ENCODE data around the gene ATP5MK. TPM values are rescaled to one million over a fixed set of nuclear protein-coding genes. Genes with fewer than 3 reads are reported as not detected.
"Not testable (repeated sequence)": the region's sequence is repeated elsewhere in the genome, so short reads cannot be mapped to it uniquely, and the experiment has no call there.

Gene ATP5MK
- polyA plus RNA-seq, 4 donors = 255 to 1,935 (median 1,031) TPM

- Histone ChIP-seq H3K9me3 (ENCODE audit: control insufficient read depth in 2 of 2, insufficient read depth in 1 of 2, low read depth in 1 of 2, low read length in 1 of 2) (no peaks in the 10 kb centered on the region), H3K27me3 (ENCODE audit: control insufficient read depth in 3 of 3, insufficient read depth in 3 of 3, low read length in 3 of 3) (no peaks in the 10 kb centered on the region), H3K27ac (ENCODE audit: low read depth in 1 of 3, low read length in 2 of 3) (no peak overlapping the region), H3K36me3 (ENCODE audit: control insufficient read depth in 3 of 3, insufficient read depth in 2 of 3, low read depth in 1 of 3, low read length in 3 of 3) (no peaks in the 10 kb centered on the region), H3K4me3 (ENCODE audit: low read depth in 1 of 3, low read length in 3 of 3) (no peak overlapping the region), H3K4me1 (ENCODE audit: control insufficient read depth in 3 of 3, insufficient read depth in 2 of 3, low read depth in 1 of 3, low read length in 2 of 3) (no peaks in the 10 kb centered on the region)
- no peak for DNase-seq
- FAIRE-seq = no peak
- WGBS, 3 donors = 82 to 86% (median 84%) methylated on average over 5 of the region's 5 CpGs
These were observed 40.2 kb downstream of the ATP5MK start for GRCh38 chr10:103355906-103356599.

- not testable (repeated sequence) for H3K36me3 ChIP-seq (ENCODE audit: control insufficient read depth in 3 of 3, insufficient read depth in 2 of 3, low read depth in 1 of 3, low read length in 3 of 3); H3K9me3 ChIP-seq (ENCODE audit: control insufficient read depth in 2 of 2, insufficient read depth in 1 of 2, low read depth in 1 of 2, low read length in 1 of 2); DNase-seq; H3K4me1 ChIP-seq (ENCODE audit: control insufficient read depth in 3 of 3, insufficient read depth in 2 of 3, low read depth in 1 of 3, low read length in 2 of 3); H3K27me3 ChIP-seq (ENCODE audit: control insufficient read depth in 3 of 3, insufficient read depth in 3 of 3, low read length in 3 of 3); H3K4me3 ChIP-seq (ENCODE audit: low read depth in 1 of 3, low read length in 3 of 3); FAIRE-seq; H3K27ac ChIP-seq (ENCODE audit: low read depth in 1 of 3, low read length in 2 of 3)
- 94 to 98% (median 95%) methylated on average over 3 to 4 of the region's 4 CpGs for WGBS, 3 donors
These were observed 41.7 kb downstream of the ATP5MK start for GRCh38 chr10:103354567-103354966.

- Histone ChIP-seq H3K4me3 (ENCODE audit: low read depth in 1 of 3, low read length in 3 of 3) (no peak overlapping the region), H3K27ac (ENCODE audit: low read depth in 1 of 3, low read length in 2 of 3) (no peak overlapping the region), H3K4me1 (ENCODE audit: control insufficient read depth in 3 of 3, insufficient read depth in 2 of 3, low read depth in 1 of 3, low read length in 2 of 3) (peaks cover 0 to 6% (median 0%) of the 10 kb centered on the region in 3 donors), H3K27me3 (ENCODE audit: control insufficient read depth in 3 of 3, insufficient read depth in 3 of 3, low read length in 3 of 3) (no peaks in the 10 kb centered on the region), H3K36me3 (ENCODE audit: control insufficient read depth in 3 of 3, insufficient read depth in 2 of 3, low read depth in 1 of 3, low read length in 3 of 3) (peaks cover 0 to 2% (median 0%) of the 10 kb centered on the region in 3 donors), H3K9me3 (ENCODE audit: control insufficient read depth in 2 of 2, insufficient read depth in 1 of 2, low read depth in 1 of 2, low read length in 1 of 2) (no peaks in the 10 kb centered on the region)
- 39 to 54% (median 54%) methylated on average over 2 of the region's 2 CpGs for WGBS, 3 donors
- DNase-seq = peak in 1 of 2 donors; percentile 1
- no peak for FAIRE-seq
These were observed 43.0 kb downstream of the ATP5MK start for GRCh38 chr10:103353281-103353680.

- DNase-seq = peak; percentile 73 to 91
- peaks cover 0 to 7% (median 4%) of the 10 kb centered on the region in 3 donors for H3K36me3 ChIP-seq (ENCODE audit: control insufficient read depth in 3 of 3, insufficient read depth in 2 of 3, low read depth in 1 of 3, low read length in 3 of 3)
- WGBS, 3 donors = 0% methylated on average over 67 to 82 of the region's 82 CpGs
- no peaks in the 10 kb centered on the region for H3K9me3 ChIP-seq (ENCODE audit: control insufficient read depth in 2 of 2, insufficient read depth in 1 of 2, low read depth in 1 of 2, low read length in 1 of 2)
- H3K4me3 ChIP-seq (ENCODE audit: low read depth in 1 of 3, low read length in 3 of 3) = peak within 1 kb of the TSS; percentile 64 to 85 (median 83)
- FAIRE-seq = no peak
- peaks cover 0 to 6% (median 0%) of the 10 kb centered on the region in 3 donors for H3K4me1 ChIP-seq (ENCODE audit: control insufficient read depth in 3 of 3, insufficient read depth in 2 of 3, low read depth in 1 of 3, low read length in 2 of 3)
- peak within 1 kb of the TSS; percentile 6 to 79 (median 68) for H3K27ac ChIP-seq (ENCODE audit: low read depth in 1 of 3, low read length in 2 of 3)
- no peaks in the 10 kb centered on the region for H3K27me3 ChIP-seq (ENCODE audit: control insufficient read depth in 3 of 3, insufficient read depth in 3 of 3, low read length in 3 of 3)
These were observed 45.6 kb downstream of the ATP5MK start, which contains the start of gene PCGF6 for GRCh38 chr10:103350517-103351260. TSS of gene PCGF6 (minus strand) at chr10:103351140. CDS start at chr10:103351066, 74 bp downstream.

- peaks cover 0 to 12% (median 5%) of the 10 kb centered on the region in 3 donors for H3K36me3 ChIP-seq (ENCODE audit: control insufficient read depth in 3 of 3, insufficient read depth in 2 of 3, low read depth in 1 of 3, low read length in 3 of 3)
- H3K27ac ChIP-seq (ENCODE audit: low read depth in 1 of 3, low read length in 2 of 3) = peak overlapping the region in 2 of 3 donors; percentile 68 to 79
- no peaks in the 10 kb centered on the region for H3K27me3 ChIP-seq (ENCODE audit: control insufficient read depth in 3 of 3, insufficient read depth in 3 of 3, low read length in 3 of 3)
- no peak for FAIRE-seq
- H3K4me3 ChIP-seq (ENCODE audit: low read depth in 1 of 3, low read length in 3 of 3) = peak overlapping the region; percentile 64 to 85 (median 83)
- DNase-seq = no peak
- WGBS, 3 donors = 48 to 53% (median 50%) methylated on average over 16 of the region's 16 CpGs
- peaks cover 0 to 6% (median 0%) of the 10 kb centered on the region in 3 donors for H3K4me1 ChIP-seq (ENCODE audit: control insufficient read depth in 3 of 3, insufficient read depth in 2 of 3, low read depth in 1 of 3, low read length in 2 of 3)
- H3K9me3 ChIP-seq (ENCODE audit: control insufficient read depth in 2 of 2, insufficient read depth in 1 of 2, low read depth in 1 of 2, low read length in 1 of 2) = no peaks in the 10 kb centered on the region
These were observed 46.1 kb downstream of the ATP5MK start for GRCh38 chr10:103350175-103350516.

Other genes with a start within 250 kb of the ATP5MK start
- 10 to 100 TPM; 15.7 to 61.3 (median 20.4) TPM for gene NT5C2, start 203.2 kb downstream of the ATP5MK start, polyA plus RNA-seq
- under 1 TPM in 2 of 4 donors, not detected in 2; 0.01 to 0.09 TPM for gene RPEL1, start 150.6 kb downstream of the ATP5MK start, polyA plus RNA-seq
- 1 to 10 TPM in 2 of 4 donors, under 1 TPM in 1, not detected in 1; 0.54 to 4.1 (median 1.2) TPM for gene INA, start 119.3 kb downstream of the ATP5MK start, polyA plus RNA-seq
- gene PCGF6, start 45.3 kb downstream of the ATP5MK start, polyA plus RNA-seq = 1 to 10 TPM; 5.9 to 7.1 (median 6.5) TPM
- gene TAF5, start 28.5 kb downstream of the ATP5MK start, polyA plus RNA-seq = 1 to 10 TPM; 2.7 to 5.8 (median 3.3) TPM
- 10 to 100 TPM in 2 of 4 donors, 1 to 10 TPM in 2; 5.9 to 21.0 (median 13.3) TPM for gene PDCD11, start 151 bp upstream of the ATP5MK start, polyA plus RNA-seq
- gene CALHM2, start 55.9 kb upstream of the ATP5MK start, polyA plus RNA-seq = 10 to 100 TPM in 1 of 4 donors, 1 to 10 TPM in 3; 1.1 to 29.1 (median 5.1) TPM
- gene CALHM1, start 62.4 kb upstream of the ATP5MK start, polyA plus RNA-seq = under 1 TPM in 2 of 4 donors, not detected in 2; 0.03 to 0.06 TPM
- under 1 TPM in 1 of 4 donors, not detected in 3; 0.13 TPM for gene CALHM3, start 82.8 kb upstream of the ATP5MK start, polyA plus RNA-seq
- 10 to 100 TPM; 14.6 to 48.6 (median 20.8) TPM for gene NEURL1, start 97.2 kb upstream of the ATP5MK start, polyA plus RNA-seq

Measured in small intestine (tissue), 7 donors.